AG20443 (cell line): ENCODE results near the gene SIN3B.

Experiments used
- DNase-seq: peaks from one replicate; pipeline ENCODE4 v3.0.0; 2012; ENCODE audit warnings: low spot score, mixed read lengths

Gene SIN3B

DNA sequence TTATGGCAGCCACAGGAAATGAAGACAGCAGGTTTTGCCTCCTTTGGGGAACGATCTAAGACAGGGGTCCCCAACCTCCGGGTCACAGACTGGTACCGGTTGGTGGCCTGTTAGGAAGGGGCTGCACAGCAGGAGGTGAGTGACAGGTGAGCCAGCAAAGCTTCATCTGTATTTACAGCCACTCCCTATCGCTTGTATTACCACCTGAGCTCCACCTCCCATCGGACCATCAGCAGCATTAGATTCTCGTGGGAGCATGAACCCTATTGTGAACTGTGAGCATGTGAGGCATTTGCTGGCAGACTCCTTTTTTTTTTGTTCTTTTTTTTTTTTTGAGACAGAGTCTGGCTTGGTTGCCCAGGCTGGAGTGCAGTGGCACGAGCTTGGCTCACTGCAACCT lies 81.8 kb downstream of the SIN3B start:
- no peak for DNase-seq

DNA sequence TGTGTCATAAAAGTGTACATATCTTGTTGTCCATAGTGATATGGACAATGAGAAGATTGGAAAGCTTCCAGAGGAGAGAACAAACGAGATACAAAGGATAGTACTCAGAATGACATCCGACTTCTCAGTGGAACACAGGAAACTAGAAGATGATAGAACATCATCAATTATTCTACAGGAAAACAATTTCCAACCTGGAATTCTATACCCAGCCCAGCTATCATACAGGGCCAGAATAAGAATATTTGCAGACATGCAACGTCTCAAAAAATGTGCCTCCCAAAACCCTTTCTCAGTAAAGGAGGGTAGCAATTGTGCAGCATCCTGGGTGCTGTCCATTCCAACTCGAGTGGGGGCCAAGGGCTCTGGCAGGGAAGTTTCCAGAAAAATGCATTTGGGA lies 83.6 kb downstream of the SIN3B start:
- no peak for DNase-seq

DNA sequence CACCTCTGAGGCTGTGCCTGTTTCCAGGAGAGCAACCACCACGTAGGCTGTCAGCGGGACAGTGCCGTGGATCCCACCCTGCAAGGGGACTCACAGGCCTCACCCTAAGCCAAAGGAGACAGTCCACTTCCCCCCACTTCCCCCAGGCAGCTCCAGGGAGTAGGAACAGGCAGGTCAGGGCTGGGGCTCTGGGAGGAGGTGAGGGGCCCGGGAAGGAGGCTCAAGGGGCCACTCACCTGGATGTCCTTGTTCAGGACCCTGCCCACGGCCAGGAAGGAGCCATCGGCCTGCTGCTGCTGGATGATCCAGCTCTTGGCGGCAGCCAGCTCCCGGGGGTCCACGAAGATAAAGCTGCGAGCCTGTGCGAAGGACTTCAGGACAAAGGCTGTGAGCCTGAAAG lies 85.2 kb downstream of the SIN3B start:
- no peak for DNase-seq

DNA sequence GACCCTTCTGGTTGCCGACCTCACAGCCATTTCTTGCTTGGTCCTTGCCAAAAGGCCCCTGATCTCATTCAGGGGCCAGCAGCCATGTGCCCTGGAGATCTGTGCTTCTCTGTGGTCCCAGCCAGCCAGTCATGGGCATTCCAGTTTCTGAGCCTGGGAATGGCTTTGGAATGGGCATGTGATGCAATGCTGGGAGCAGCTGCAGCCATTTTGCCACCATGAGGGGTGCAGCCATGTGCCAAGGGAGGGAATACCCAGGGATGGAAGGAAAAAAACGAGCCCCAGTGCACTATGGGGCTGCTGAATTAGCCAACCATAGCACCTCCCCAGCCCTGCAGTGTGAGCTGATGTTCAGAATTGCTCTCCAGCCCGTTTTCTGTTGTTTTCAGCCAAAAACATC lies 85.9 kb downstream of the SIN3B start:
- DNase-seq, result peak; percentile 4

DNA sequence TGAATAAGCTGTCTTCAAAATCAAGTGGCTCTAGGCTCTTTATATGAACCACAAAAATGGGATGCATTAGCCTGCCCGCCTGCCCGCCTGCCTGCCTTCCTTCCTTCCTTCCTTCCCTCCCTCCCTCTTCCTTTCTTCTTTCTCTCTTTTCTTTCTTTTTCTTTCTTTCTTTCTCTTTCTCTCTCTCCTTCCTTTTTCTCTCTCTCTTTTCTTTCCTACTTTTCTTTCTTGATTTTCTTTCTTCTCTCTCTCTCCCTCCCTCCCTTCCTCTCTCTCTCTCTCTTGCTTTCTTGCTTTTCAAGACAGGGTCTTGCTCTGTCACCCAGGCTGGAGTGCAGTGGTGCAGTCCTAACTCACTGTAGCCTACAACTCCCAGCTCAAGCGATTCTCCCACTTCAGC lies 86.5 kb downstream of the SIN3B start:
- no peak for DNase-seq

DNA sequence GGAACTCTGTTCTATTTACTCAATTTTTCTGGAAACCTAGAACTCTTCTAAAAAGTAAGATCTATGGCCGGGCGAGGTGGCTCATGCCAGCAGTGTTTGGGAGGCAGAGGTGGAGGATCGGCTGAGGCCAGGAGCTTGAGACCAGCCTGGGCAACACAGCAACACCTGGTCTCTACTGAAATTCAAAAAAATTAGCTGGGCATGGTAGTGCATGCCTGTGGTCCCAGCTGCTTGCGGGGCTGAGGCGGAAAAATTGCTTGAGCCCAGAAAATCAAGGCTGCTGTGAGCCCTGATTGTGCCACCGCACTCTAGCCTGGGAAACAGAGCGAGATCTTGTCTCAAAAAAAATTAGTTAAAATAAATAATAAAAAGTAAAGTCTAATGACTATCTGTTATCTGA lies 88.2 kb downstream of the SIN3B start:
- no peak for DNase-seq

DNA sequence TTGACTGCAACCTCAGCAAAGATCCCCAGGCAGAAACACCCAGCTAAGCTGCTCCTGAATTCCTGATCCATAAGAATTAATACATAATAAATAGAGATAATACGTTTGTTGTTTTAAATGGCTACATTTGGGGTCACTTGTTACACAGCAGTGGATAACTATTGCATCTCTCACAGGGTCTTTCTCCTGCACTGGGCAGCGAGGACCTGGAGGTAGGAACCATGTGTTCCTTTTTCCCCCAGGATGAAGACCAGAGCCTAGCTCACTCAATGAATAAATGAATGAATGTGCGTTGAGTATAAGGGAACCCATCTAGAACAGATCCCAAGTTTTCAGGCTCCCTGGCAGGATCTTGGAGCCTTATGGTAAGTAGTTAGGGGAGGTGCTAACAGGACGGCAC lies 90.3 kb downstream of the SIN3B start:
- DNase-seq, result no peak

DNA sequence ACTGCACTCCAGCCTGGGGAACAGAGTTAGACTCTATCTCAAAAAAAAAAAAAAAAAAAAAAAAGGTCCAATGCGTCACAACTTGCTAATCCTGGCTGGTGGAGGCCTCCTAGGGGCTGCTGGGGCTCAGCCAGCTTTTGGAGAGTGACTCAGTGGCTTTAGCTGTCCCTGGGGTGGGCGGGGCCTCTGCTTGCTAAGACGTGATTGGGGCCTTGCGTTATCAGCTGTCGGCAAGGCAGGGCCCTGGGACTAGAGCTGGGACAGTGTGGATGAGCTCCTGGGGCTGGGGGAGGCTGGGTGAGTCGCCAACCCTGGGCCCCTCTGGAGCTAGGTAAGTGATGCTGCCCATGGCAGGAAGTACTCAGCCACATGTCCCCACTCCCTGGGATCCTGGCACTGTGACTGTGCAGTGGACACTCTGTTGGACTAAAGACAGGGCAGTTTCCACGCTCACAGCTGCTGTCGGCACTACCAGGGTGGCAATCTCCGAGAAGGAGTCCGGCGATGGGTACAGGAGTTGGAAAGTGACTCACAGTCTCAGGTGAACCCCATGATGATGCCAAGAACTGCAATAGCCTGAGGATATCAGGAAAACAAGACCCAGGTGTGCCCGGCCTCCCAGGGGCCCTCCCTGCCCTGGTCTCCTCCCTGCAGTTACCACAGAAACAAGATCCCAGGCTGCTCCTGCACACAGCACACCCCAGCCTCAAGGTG lies 91.8 kb downstream of the SIN3B start:
- peak; percentile 78 for DNase-seq

DNA sequence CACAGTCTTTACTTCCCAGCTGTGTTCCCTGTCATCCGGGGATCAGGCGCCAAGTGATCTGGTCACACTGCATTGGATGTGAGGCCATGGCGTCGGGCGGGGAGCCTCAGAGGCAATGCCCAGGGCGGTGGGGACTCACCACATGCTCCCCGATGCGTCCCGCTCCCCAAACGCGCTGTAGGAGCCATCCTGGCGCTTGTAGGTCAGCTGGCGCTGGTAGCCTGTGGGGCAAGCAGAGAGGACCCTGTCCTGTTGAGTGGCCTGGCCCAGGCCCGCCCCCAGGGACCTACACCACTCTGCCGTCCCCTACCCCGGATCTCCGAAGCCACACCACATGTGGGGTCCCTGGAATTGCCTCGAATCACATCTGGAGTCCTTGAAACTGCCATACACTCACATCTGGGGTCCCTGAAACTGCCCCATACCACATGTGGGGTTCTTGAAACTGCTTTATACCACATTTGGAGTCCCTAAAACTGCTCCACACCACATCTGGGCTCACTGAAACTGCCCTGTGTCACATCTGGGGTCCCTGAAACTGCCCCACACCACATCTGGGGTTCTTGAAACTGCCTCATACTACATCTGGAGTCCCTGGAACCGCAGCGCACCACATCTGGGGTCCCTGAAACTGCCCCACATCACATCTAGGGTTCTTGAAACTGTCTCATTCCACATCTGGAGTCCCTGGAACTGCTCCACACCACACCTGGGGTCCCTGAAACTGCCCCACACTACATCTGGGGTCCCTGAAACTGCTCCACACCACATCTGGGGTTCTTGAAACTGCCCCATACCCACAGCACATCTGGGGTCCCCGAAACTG lies 92.8 kb downstream of the SIN3B start:
- DNase-seq, result peak; percentile 8

DNA sequence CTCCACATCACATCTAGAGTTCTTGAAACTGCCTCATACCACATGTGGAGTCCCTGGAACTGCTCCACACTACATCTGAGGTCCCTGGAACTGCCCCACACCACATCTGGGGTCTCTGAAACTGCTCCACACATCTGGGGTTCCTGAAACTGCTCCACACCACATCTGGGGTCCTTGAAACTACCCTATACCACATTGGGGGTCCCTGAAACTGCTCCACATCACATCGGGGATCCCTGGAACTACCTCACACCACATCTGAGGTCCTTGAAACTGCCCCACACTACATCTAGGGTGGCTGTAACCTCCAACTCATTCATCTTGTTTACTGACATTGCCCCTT lies 93.4 kb downstream of the SIN3B start:
- peak; percentile 5 for DNase-seq

DNA sequence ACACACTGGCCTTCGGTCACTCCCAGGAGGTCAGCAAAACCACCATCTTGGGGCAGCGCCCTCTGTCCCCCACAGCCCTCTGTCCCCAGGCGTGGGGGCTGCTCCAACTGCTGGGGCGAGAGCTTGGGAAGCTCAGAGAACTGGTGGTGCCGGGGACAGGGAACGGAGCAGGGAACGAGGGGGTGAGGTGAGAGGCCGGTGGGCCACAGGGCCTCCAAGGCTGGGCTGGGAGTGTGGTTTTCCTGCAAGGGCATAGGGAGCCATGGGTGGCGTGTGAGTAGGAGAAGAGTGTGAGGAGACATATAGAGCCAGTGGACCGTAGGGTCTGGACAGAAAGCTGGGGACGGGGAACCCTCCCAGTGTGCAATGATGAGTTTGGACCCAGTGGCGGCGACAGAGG lies 93.8 kb downstream of the SIN3B start:
- peak; percentile 4 for DNase-seq

DNA sequence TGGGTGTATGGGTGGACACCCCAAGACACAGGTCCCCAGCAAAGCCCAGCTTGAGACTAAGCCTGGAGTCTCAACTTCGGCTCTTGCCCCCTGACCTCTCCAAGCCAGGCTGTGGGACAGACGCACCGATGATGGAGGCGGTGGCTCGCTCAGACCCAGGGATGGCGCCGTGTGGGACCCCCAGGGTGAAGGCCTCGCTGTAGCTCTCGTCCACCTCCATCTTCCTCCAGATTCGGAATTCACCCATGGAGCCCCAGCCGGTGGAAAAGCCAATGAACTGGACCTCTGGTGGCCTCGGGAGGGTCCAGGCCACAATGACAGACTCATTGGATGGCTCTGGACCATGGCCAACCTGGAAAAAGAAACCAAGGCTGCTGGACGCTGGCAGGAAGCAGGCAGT lies 98.7 kb downstream of the SIN3B start:
- DNase-seq, result no peak

DNA sequence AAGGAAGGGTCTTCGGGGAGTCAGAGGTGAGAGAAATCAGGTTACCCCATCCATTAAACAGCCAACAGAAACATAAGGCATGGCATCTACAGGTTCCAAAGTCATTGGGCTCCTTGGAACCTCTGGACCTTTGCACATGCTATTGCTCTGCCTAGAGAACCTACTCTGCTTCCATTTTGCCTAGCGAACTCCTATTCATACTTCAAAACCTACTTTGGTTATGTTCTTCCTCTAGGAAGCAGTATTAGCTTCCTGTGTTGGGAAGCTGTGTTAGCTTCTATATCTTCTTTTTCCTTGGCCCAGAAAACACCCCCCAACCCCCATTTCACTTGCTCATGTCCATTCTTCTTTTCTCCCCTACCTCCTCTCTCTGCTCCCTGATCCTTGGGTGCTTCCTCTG lies 99.2 kb downstream of the SIN3B start:
- DNase-seq, result no peak

DNA sequence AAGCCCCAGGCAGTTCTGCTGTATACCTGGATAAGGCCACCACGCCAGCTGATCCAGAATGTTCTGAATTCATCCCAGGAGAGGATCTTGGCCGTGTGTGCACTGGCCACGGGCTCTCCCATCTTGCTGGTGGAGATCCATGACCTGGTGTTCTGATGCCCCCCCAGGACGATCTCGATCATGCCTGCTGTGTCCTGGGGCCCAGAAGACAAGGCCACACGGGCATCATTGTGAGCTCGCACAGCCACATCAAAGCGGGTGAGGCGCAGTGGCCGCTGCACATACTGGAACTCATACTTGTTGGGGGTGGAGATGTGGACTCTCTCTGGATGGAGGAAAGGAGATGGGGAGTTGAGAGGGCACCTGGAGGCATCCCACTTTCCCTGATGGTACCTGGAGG lies 99.7 kb downstream of the SIN3B start:
- no peak for DNase-seq
